AG04450 (cell line): ENCODE results near the gene TCN1. TPM values are rescaled to one million over a fixed set of nuclear protein-coding genes. Genes with fewer than 3 reads are reported as not detected.
A peak's percentile ranks its signal among the peaks of the same experiment; 100 is the strongest.

Experiments
- CTCF ChIA-PET: fragments of 300-600, 350-600 bp; formaldehyde crosslinking; extraction: SDS; loops from one replicate; lab custom pipeline; 2022; ENCODE audit warnings: antibody characterized with exemption, inconsistent platforms; lab: Charles Lee
- POLR2A ChIA-PET: fragments of 350-600 bp; formaldehyde crosslinking; extraction: SDS; loops from one replicate; lab custom pipeline; 2021; ENCODE audit warnings: antibody characterized with exemption, inconsistent platforms; lab: Yijun Ruan, JAX
- DNase-seq: peaks from one replicate; pipeline ENCODE4 v3.0.0-alpha.2; 2011; ENCODE audit warnings: low read depth, low spot score
- H3K27ac ChIP-seq: one replicate; pipeline ENCODE4 v1.5.1; 2012; ENCODE audit warnings: low read depth, low read length, control low read depth
- H3K27me3 ChIP-seq: one replicate; pipeline ENCODE4 v1.6.0; 2012; ENCODE audit warnings: low read length; ENCODE audit not compliant: control insufficient read depth, insufficient read depth
- H3K4me3 ChIP-seq: 2 replicates; pipeline ENCODE4 v1.5.1; 2011; ENCODE audit warnings: mild to moderate bottlenecking, low read depth, low read length, control low read depth
- H3K9me3 ChIP-seq: 2 replicates; pipeline ENCODE4 v1.5.1; 2012; ENCODE audit warnings: low read length; ENCODE audit not compliant: control insufficient read depth, insufficient read depth
- CTCF ChIP-seq: IDR thresholded peaks from 2 replicates; pipeline ENCODE4 v1.5.1; 2011; ENCODE audit warnings: low read depth, low read length, control low read depth, inconsistent platforms
- polyA plus RNA-seq: library from polyadenylated mRNA; depleted of rRNA; stranded (reverse); fragments of >200 nt; gene quantifications from 2 replicates; pipeline ENCODE4 v1.2.3, GENCODE V29; 2011; rRNA removed

The TCN1 gene
- polyA plus RNA-seq, 1 experiment, result not detected

- H3K27me3 ChIP-seq, result no peaks in the 10 kb centered on the region
- H3K4me3 ChIP-seq, result peak within 1 kb of the TSS; percentile 100
- H3K27ac ChIP-seq, result peak within 1 kb of the TSS; percentile 39
- DNase-seq, result peak; percentile 69
- TF ChIP-seq CTCF, result peak; percentile 22; the same call in 1 of the 2 replicates
- ChIA-PET POLR2A (interaction anchor here (0.8 to 1.0 kb wide), 2 partner anchors 10 to 57 kb away, joined by 3 read pairs; no protein-coding TSS in a partner anchor), CTCF (interaction anchor here (0.7 to 6.3 kb wide), 5 partner anchors 8 to 589 kb away, joined by 3 to 42 read pairs (median 3); partner anchors contain the start of gene STX3)
- no peaks in the 10 kb centered on the region; the same call in 1 of the 2 replicates for H3K9me3 ChIP-seq
Observed at GRCh38 chr11:59810189-59810910, 55.9 kb downstream of the TCN1 start, which contains the start of gene MRPL16. TSS of gene MRPL16 (minus strand) at chr11:59810778. CDS start at chr11:59810658, 120 bp downstream.

GRCh38 chr11:59807047-59807610 is 59.2 kb downstream of the TCN1 start:
- Histone ChIP-seq H3K4me3 (no peak overlapping the region), H3K27ac (no peak overlapping the region), H3K9me3 (no peaks in the 10 kb centered on the region; the same call in 1 of the 2 replicates), H3K27me3 (no peaks in the 10 kb centered on the region)
- TF ChIP-seq CTCF, result no peak
- CTCF ChIA-PET, result interaction anchor here (1.2 to 6.3 kb wide), 2 partner anchors 16 to 53 kb away, joined by 3 to 42 read pairs; partner anchors contain the start of gene STX3
- POLR2A ChIA-PET, result no interaction called here
- DNase-seq, result no peak

DNA sequence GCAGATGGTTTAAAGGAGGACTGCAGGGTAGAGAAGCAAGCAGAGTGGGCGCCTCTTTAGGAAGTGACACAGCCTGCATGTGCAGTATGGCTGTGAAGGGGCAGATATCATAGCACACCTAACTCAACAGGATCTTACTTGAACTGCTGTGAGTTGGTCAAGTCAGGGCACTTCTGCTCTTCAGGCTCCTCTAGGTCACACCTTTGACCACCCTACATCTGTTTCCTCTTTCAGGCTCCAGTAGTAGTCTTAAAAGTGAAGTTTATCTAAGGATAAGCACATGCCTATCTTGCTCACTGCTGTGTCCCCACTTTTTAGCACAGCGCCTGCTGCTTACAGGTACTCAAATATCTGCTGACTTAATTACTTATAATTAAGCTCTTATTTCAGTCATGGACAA is 62.2 kb downstream of the TCN1 start:
- POLR2A ChIA-PET, result no interaction called here

More for the DNA sequence above, 62.2 kb downstream of the TCN1 start:
- no peak for TF ChIP-seq CTCF
- no peak for DNase-seq
- H3K9me3 ChIP-seq, result no peaks in the 10 kb centered on the region
- no peak overlapping the region for H3K4me3 ChIP-seq
- CTCF ChIA-PET, result interaction anchor here (0.6 to 3.2 kb wide), 2 partner anchors 49 to 127 kb away, joined by 3 to 32 read pairs; partner anchors contain the start of gene STX3
- H3K27me3 ChIP-seq, result no peaks in the 10 kb centered on the region
- H3K27ac ChIP-seq, result no peak overlapping the region

Other genes starting within 250 kb of the TCN1 start
- gene PATL1, start 197.4 kb downstream of the TCN1 start, polyA plus RNA-seq, result 36.4 and 43.9 TPM in 2 replicates
- not detected in 2 replicates for gene OR10V1, start 152.6 kb downstream of the TCN1 start, polyA plus RNA-seq
- 10.2 and 12.4 TPM in 2 replicates for gene STX3, start 111.1 kb downstream of the TCN1 start, polyA plus RNA-seq
- 65.0 and 72.3 TPM in 2 replicates for gene MRPL16, start 55.7 kb downstream of the TCN1 start, polyA plus RNA-seq
- not detected in 2 replicates for gene CBLIF, start 21.0 kb downstream of the TCN1 start, polyA plus RNA-seq
- gene OOSP3, start 12.3 kb upstream of the TCN1 start, polyA plus RNA-seq, result not detected in 2 replicates
- not detected in 2 replicates for gene OOSP1, start 71.9 kb upstream of the TCN1 start, polyA plus RNA-seq
- gene OOSP4A, start 97.5 kb upstream of the TCN1 start, polyA plus RNA-seq, result not detected in 2 replicates
- gene OOSP4B, start 150.7 kb upstream of the TCN1 start, polyA plus RNA-seq, result not detected in 2 replicates
- gene OOSP2, start 173.9 kb upstream of the TCN1 start, polyA plus RNA-seq, result not detected in 2 replicates
- gene MS4A3, start 190.2 kb upstream of the TCN1 start, polyA plus RNA-seq, result not detected in 2 replicates
- not detected in 2 replicates for gene MS4A2, start 222.2 kb upstream of the TCN1 start, polyA plus RNA-seq